ENCODE measurements around the gene ARHGAP12. TPM values are rescaled to one million over a fixed set of nuclear protein-coding genes. Genes with fewer than 3 reads are reported as not detected.

Gene ARHGAP12
- total and polyA plus RNA-seq, 4 donors, result 8.6 to 66.0 (median 27.0) TPM

DNA sequence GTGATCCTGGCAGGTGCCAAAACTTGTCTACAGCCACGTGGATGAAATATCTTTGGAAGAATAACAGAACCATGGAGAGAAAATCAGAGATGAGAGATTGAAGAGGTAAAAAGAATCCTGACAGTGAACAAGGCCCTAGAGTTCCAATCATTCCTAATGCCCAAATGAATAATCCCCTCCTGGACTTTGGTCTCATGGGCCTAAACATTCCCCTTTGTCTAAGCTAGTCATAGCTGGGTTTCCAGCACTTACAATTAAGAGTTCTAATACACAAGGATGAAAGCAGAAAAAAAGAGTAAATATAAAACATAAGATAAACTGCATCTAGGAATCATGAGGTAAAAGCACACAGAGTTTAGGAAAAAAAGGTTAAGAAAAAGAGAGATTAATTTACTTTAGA lies 40.2 kb downstream of the ARHGAP12 start:
- Histone ChIP-seq H3K36me3 (ENCODE audit: control insufficient read depth in 4 of 4, insufficient read depth in 4 of 4, low read length in 4 of 4) (peaks cover 0 to 3% (median 0%) of the 10 kb centered on the region in 4 donors), H3K9ac (ENCODE audit: insufficient read depth in 1 of 2, low read length in 2 of 2) (no peak overlapping the region), H3K27ac (ENCODE audit: low read depth in 1 of 2, low read length in 1 of 2) (peak overlapping the region in 1 of 2 donors; percentile 4), H3K4me3 (no peak overlapping the region), H3K4me1 (ENCODE audit: control insufficient read depth in 5 of 5, insufficient read depth in 5 of 5, low read length in 5 of 5) (peaks cover 0 to 18% (median 0%) of the 10 kb centered on the region in 5 donors), H3K9me3 (ENCODE audit: control insufficient read depth in 4 of 4, insufficient read depth in 3 of 4, low read length in 3 of 4) (no peaks in the 10 kb centered on the region), H3K27me3 (ENCODE audit: control insufficient read depth in 3 of 3, insufficient read depth in 3 of 3, low read length in 2 of 3) (no peaks in the 10 kb centered on the region)
- 77 to 79% methylated on average over 1 of the region's 1 CpG for WGBS, 2 donors
- no peak for ATAC-seq (ENCODE audit: insufficient read depth, low FRiP score)
- no peak for DNase-seq
- TF ChIP-seq, protein P1, sequence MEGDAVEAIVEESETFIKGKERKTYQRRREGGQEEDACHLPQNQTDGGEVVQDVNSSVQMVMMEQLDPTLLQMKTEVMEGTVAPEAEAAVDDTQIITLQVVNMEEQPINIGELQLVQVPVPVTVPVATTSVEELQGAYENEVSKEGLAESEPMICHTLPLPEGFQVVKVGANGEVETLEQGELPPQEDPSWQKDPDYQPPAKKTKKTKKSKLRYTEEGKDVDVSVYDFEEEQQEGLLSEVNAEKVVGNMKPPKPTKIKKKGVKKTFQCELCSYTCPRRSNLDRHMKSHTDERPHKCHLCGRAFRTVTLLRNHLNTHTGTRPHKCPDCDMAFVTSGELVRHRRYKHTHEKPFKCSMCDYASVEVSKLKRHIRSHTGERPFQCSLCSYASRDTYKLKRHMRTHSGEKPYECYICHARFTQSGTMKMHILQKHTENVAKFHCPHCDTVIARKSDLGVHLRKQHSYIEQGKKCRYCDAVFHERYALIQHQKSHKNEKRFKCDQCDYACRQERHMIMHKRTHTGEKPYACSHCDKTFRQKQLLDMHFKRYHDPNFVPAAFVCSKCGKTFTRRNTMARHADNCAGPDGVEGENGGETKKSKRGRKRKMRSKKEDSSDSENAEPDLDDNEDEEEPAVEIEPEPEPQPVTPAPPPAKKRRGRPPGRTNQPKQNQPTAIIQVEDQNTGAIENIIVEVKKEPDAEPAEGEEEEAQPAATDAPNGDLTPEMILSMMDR (IDR thresholded peaks at IDR 0.05; ENCODE audit: control extremely low read depth, extremely low read depth), result no peak

DNA sequence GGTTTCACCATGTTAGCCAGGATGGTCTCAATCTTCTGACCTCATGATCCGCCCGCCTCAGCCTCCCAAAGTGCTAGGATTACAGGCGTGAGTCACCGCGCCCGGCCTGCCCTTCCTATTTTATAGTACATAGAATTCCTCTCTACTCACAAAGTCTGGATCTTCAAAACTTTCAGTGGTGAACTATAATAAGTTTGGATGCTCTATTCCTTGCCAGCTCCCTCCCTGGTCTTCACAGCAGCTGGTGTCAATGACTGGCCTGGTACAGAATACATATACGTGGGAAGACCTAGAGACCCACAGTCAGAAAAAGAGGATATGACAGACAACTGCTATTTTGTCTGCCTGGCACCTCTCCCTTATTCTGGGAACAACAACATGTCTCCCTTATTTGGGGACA lies 40.8 kb downstream of the ARHGAP12 start:
- TF ChIP-seq, protein P1 (IDR thresholded peaks at IDR 0.05; ENCODE audit: control extremely low read depth, extremely low read depth), result no peak
- no peak overlapping the region for H3K4me3 ChIP-seq
- peak overlapping the region in 1 of 2 donors; percentile 4 for H3K27ac ChIP-seq (ENCODE audit: low read depth in 1 of 2, low read length in 1 of 2)
- no peaks in the 10 kb centered on the region for H3K9me3 ChIP-seq (ENCODE audit: control insufficient read depth in 4 of 4, insufficient read depth in 3 of 4, low read length in 3 of 4)
- peaks cover 0 to 3% (median 0%) of the 10 kb centered on the region in 4 donors for H3K36me3 ChIP-seq (ENCODE audit: control insufficient read depth in 4 of 4, insufficient read depth in 4 of 4, low read length in 4 of 4)
- no peak for ATAC-seq (ENCODE audit: insufficient read depth, low FRiP score)
- no peaks in the 10 kb centered on the region for H3K27me3 ChIP-seq (ENCODE audit: control insufficient read depth in 3 of 3, insufficient read depth in 3 of 3, low read length in 2 of 3)
- no peak overlapping the region for H3K9ac ChIP-seq (ENCODE audit: insufficient read depth in 1 of 2, low read length in 2 of 2)
- 94 to 96% methylated on average over 7 of the region's 7 CpGs for WGBS, 2 donors
- no peak for DNase-seq
- peaks cover 0 to 18% (median 0%) of the 10 kb centered on the region in 5 donors for H3K4me1 ChIP-seq (ENCODE audit: control insufficient read depth in 5 of 5, insufficient read depth in 5 of 5, low read length in 5 of 5)

DNA sequence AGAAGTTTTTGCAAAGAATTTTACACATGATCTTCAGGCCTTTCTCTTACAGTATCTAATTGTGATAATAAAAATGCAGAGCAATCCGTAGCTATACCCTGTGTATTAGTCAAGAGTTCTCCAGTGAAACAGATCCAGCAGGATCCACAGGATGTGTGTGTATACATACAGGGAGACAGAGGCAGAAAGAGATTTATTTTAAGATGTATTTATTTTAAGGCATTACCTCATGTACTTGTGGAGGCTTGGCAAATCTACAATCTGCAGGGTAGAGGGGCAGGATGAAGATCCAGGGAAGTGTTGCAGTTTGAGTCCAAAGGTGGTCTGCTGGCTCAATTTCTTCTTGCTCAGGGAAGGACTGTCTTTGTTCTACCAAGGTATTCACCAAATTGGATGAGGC lies 41.7 kb downstream of the ARHGAP12 start:
- WGBS, 2 donors, result 51 to 53% methylated on average over 1 of the region's 1 CpG
- no peak overlapping the region for H3K27ac ChIP-seq (ENCODE audit: low read depth in 1 of 2, low read length in 1 of 2)

More for the DNA sequence above, 41.7 kb downstream of the ARHGAP12 start:
- ATAC-seq (ENCODE audit: insufficient read depth, low FRiP score) (no peak), DNase-seq (peak in 1 of 3 donors; percentile 45)
- H3K9me3 ChIP-seq (ENCODE audit: control insufficient read depth in 4 of 4, insufficient read depth in 3 of 4, low read length in 3 of 4), result no peaks in the 10 kb centered on the region
- peaks cover 0 to 3% (median 0%) of the 10 kb centered on the region in 4 donors for H3K36me3 ChIP-seq (ENCODE audit: control insufficient read depth in 4 of 4, insufficient read depth in 4 of 4, low read length in 4 of 4)
- H3K4me1 ChIP-seq (ENCODE audit: control insufficient read depth in 5 of 5, insufficient read depth in 5 of 5, low read length in 5 of 5), result peaks cover 0 to 18% (median 0%) of the 10 kb centered on the region in 5 donors
- H3K4me3 ChIP-seq, result no peak overlapping the region
- TF ChIP-seq, protein P1 (IDR thresholded peaks at IDR 0.05; ENCODE audit: control extremely low read depth, extremely low read depth), result no peak
- no peak overlapping the region for H3K9ac ChIP-seq (ENCODE audit: insufficient read depth in 1 of 2, low read length in 2 of 2)
- H3K27me3 ChIP-seq (ENCODE audit: control insufficient read depth in 3 of 3, insufficient read depth in 3 of 3, low read length in 2 of 3), result no peaks in the 10 kb centered on the region
